H1 (cell line): ENCODE measurements around the gene ARL5A. TPM values are rescaled to one million over a fixed set of nuclear protein-coding genes. Genes with fewer than 3 reads are reported as not detected.

Experiments
- CTCF ChIA-PET: fragments of 300-600 bp; sonication (Branson Sonifier 250); formaldehyde crosslinking; loops from one replicate; lab custom pipeline; 2021; ENCODE audit not compliant: partially characterized antibody; lab: Charles Lee
- POLR2A ChIA-PET: fragments of 300-600 bp; sonication (Branson Sonifier 250); formaldehyde crosslinking; loops from one replicate; lab custom pipeline; 2021; ENCODE audit warnings: inconsistent platforms; ENCODE audit not compliant: partially characterized antibody; lab: Charles Lee
- DNase-seq, 2 experiments: peaks; one replicate each; pipeline versions ENCODE4 v3.0.0 to v3.0.0-alpha.2; 2010 to 2022; ENCODE audit warnings: low spot score in 2 of 2, low read depth in 1 of 2, mixed read lengths in 1 of 2
- FAIRE-seq: peaks from 2 replicates; lab custom pipeline; 2011; peaks lifted over from hg19 to GRCh38; lab: Jason Lieb, UNC
- H2AFZ ChIP-seq: 2 replicates; pipeline ENCODE4 v1.8.1; 2012; ENCODE audit warnings: low read length, inconsistent platforms
- H2AK5ac ChIP-seq: 2 replicates; pipeline ENCODE4 v1.6.1; 2013; ENCODE audit warnings: low read depth, low read length
- H2BK120ac ChIP-seq: replicated peaks from 2 replicates; pipeline ENCODE3; 2013; ENCODE audit warnings: low read depth, low read length, inconsistent platforms
- H2BK12ac ChIP-seq: 2 replicates; pipeline ENCODE4 v1.6.1; 2013; ENCODE audit warnings: low read depth, low read length
- H2BK15ac ChIP-seq: 2 replicates; pipeline ENCODE4 v1.6.1; 2013; ENCODE audit warnings: low read length
- H2BK20ac ChIP-seq: 2 replicates; pipeline ENCODE4 v1.6.1; 2013; ENCODE audit warnings: low read length
- H2BK5ac ChIP-seq: 2 replicates; pipeline ENCODE4 v1.6.1; 2013; ENCODE audit warnings: low read depth, low read length
- H3K14ac ChIP-seq: 2 replicates; pipeline ENCODE4 v1.6.1; 2013; ENCODE audit warnings: inconsistent platforms; ENCODE audit not compliant: insufficient read length
- H3K18ac ChIP-seq: 2 replicates; pipeline ENCODE4 v1.6.1; 2013; ENCODE audit warnings: low read length; ENCODE audit errors: extremely low read depth
- H3K23ac ChIP-seq: 2 replicates; pipeline ENCODE4 v1.6.1; 2013; ENCODE audit warnings: inconsistent platforms; ENCODE audit not compliant: insufficient read length
- H3K23me2 ChIP-seq: 2 replicates; pipeline ENCODE4 v1.6.1; 2013; ENCODE audit warnings: low read depth, low read length
- H3K27ac ChIP-seq: 2 replicates; pipeline ENCODE4 v1.6.1; 2011; ENCODE audit warnings: low read depth, low read length, inconsistent platforms
- H3K27me3 ChIP-seq, 4 experiments: replicated peaks in 1 of 4; 1 replicate in 1 of 4; 2 replicates in 3 of 4; pipeline versions ENCODE4 v1.6.1 to v1.8.1; 2011 to 2013; ENCODE audit warnings: low read length in 3 of 4, mild to moderate bottlenecking in 3 of 4, inconsistent platforms in 2 of 4, mixed read lengths in 2 of 4, moderate library complexity in 1 of 4; ENCODE audit not compliant: control insufficient read depth in 3 of 4, insufficient read depth in 3 of 4; ENCODE audit errors: extremely low read depth in 1 of 4
- H3K36me3 ChIP-seq, 4 experiments: 2 replicates each; pipeline versions ENCODE4 v1.6.1 to v1.8.1; 2011 to 2013; ENCODE audit warnings: mild to moderate bottlenecking in 4 of 4, low read length in 3 of 4, moderate library complexity in 2 of 4, control low read depth in 1 of 4, inconsistent platforms in 1 of 4; ENCODE audit not compliant: insufficient read depth in 4 of 4, control insufficient read depth in 2 of 4
- H3K4ac ChIP-seq: replicated peaks from 2 replicates; pipeline ENCODE3; 2013; ENCODE audit warnings: low read length, low read depth, mixed read lengths, inconsistent platforms; ENCODE audit not compliant: insufficient read length
- H3K4me1 ChIP-seq, 4 experiments: replicated peaks in 1 of 4; 1 replicate in 1 of 4; 2 replicates in 3 of 4; pipeline versions ENCODE4 v1.6.1 to v1.8.1; 2011 to 2013; ENCODE audit warnings: low read length in 3 of 4, inconsistent platforms in 2 of 4, mixed read lengths in 1 of 4; ENCODE audit not compliant: insufficient read depth in 4 of 4, control insufficient read depth in 3 of 4
- H3K4me2 ChIP-seq, 2 experiments: 2 replicates each; pipeline versions ENCODE4 v1.6.1 to v1.8.1; 2011 to 2013; ENCODE audit warnings: low read depth in 2 of 2, low read length in 2 of 2, control low read depth in 1 of 2, inconsistent platforms in 1 of 2, mild to moderate bottlenecking in 1 of 2; ENCODE audit not compliant: insufficient read depth in 1 of 2
- H3K4me3 ChIP-seq, 4 experiments: fragments of 200-600, 300-600 bp in 1 of 4; sonication (generic), shearing (Covaris generic), sonication (Bioruptor Twin) in 1 of 4; 2 replicates each; pipeline versions ENCODE4 v1.5.1 to v1.8.1; 2011 to 2016; ENCODE audit warnings: low read length in 4 of 4, low read depth in 3 of 4, control low read depth in 2 of 4, inconsistent platforms in 2 of 4, mild to moderate bottlenecking in 2 of 4, mixed read lengths in 1 of 4, moderate library complexity in 1 of 4; ENCODE audit not compliant: insufficient read depth in 2 of 4; ENCODE audit errors: extremely low read depth in 1 of 4
- H3K56ac ChIP-seq: replicated peaks from 2 replicates; pipeline ENCODE3; 2013; ENCODE audit warnings: low read depth, mild to moderate bottlenecking, mixed read lengths, low read length, inconsistent platforms; ENCODE audit not compliant: insufficient read length
- H3K79me1 ChIP-seq: 2 replicates; pipeline ENCODE4 v1.6.1; 2013; ENCODE audit warnings: low read depth, low read length, control low read depth
- H3K79me2 ChIP-seq, 2 experiments: 2 replicates each; pipeline versions ENCODE4 v1.6.1 to v1.8.1; 2012 to 2013; ENCODE audit warnings: low read length in 2 of 2, mild to moderate bottlenecking in 2 of 2, inconsistent platforms in 1 of 2; ENCODE audit not compliant: insufficient read depth in 2 of 2, control insufficient read depth in 1 of 2
- H3K9ac ChIP-seq, 4 experiments: replicated peaks in 1 of 4; 1 replicate in 1 of 4; 2 replicates in 3 of 4; pipeline versions ENCODE4 v1.6.1 to v1.8.1; 2011 to 2013; ENCODE audit warnings: low read depth in 3 of 4, low read length in 3 of 4, control low read depth in 2 of 4, mild to moderate bottlenecking in 2 of 4, moderate library complexity in 2 of 4, inconsistent platforms in 1 of 4; ENCODE audit errors: extremely low read depth in 1 of 4
- H3K9me3 ChIP-seq, 2 experiments: 2 replicates each; pipeline versions ENCODE4 v1.6.1 to v1.8.1; 2012 to 2013; ENCODE audit warnings: mild to moderate bottlenecking in 2 of 2, moderate library complexity in 2 of 2, control low read depth in 1 of 2, inconsistent platforms in 1 of 2, low read depth in 1 of 2, low read length in 1 of 2, mixed read lengths in 1 of 2; ENCODE audit not compliant: insufficient read depth in 2 of 2
- H4K20me1 ChIP-seq, 2 experiments: replicated peaks in 1 of 2; 2 replicates each; pipeline versions ENCODE3 to v1.8.1; 2011 to 2013; ENCODE audit warnings: inconsistent platforms in 2 of 2, low read length in 2 of 2, mild to moderate bottlenecking in 1 of 2; ENCODE audit not compliant: insufficient read depth in 2 of 2, control insufficient read depth in 1 of 2
- H4K5ac ChIP-seq: 2 replicates; pipeline ENCODE4 v1.6.1; 2013; ENCODE audit warnings: low read length, low read depth, mixed read lengths, inconsistent platforms; ENCODE audit not compliant: insufficient read length
- H4K8ac ChIP-seq: 2 replicates; pipeline ENCODE4 v1.8.0; 2013; ENCODE audit warnings: mild to moderate bottlenecking, moderate library complexity, low read length, inconsistent platforms; ENCODE audit not compliant: insufficient read depth; ENCODE audit errors: extremely low read depth
- H4K91ac ChIP-seq: replicated peaks from 2 replicates; pipeline ENCODE3; 2013; ENCODE audit warnings: low read length, mixed read lengths, inconsistent platforms; ENCODE audit not compliant: insufficient read length
- KDM1A ChIP-seq: fragments of 200-600, 300-600 bp; sonication (generic); IDR thresholded peaks from 2 replicates; pipeline ENCODE4 v1.7.1; 2016; ENCODE audit warnings: mild to moderate bottlenecking, low read length, borderline replicate concordance
- TAF7 ChIP-seq: optimal IDR thresholded peaks from 2 replicates; pipeline ENCODE3; 2011; ENCODE audit warnings: low read depth, mild to moderate bottlenecking, inconsistent platforms, low read length, moderate library complexity, borderline replicate concordance
- polyA plus RNA-seq, 7 experiments: library from polyadenylated mRNA; depleted of rRNA in 3 of 7; stranded (reverse) in 5 of 7; unstranded in 2 of 7; fragments of >200 nt in 5 of 7; fragments of 200-250 nt in 2 of 7; gene quantifications; 1 replicate in 5 of 7; 2 replicates in 1 of 7; 4 replicates in 1 of 7; pipeline versions ENCODE4 v1.2.1 to v1.2.3, GENCODE V29; 2011 to 2013; ENCODE audit warnings: missing spikeins in 2 of 7, mixed read lengths in 2 of 7
- total RNA-seq: library from RNA; stranded (reverse); fragmentation: NEBNext Ultra II Directional; extraction: Animal tissue kit (Norgen Biotek cat#: 25700); gene quantifications from 2 replicates; pipeline ENCODE4 v1.2.1, GENCODE V29; 2021

ARL5A gene
- total and polyA plus RNA-seq, 2 of the 8 experiments (the other 6 are each of a cell fraction or from before 2014, with no cell fraction given), result 12.6 to 86.3 TPM

- H2BK15ac ChIP-seq, result no peak overlapping the region
- no peaks in the 10 kb centered on the region for H3K79me1 ChIP-seq
- no peak overlapping the region for H3K56ac ChIP-seq
- H4K20me1 ChIP-seq, result no peaks in the 10 kb centered on the region
- no peak overlapping the region for H3K14ac ChIP-seq
- ChIA-PET CTCF (no interaction called here), POLR2A (no interaction called here)
- H3K27ac ChIP-seq, result no peak overlapping the region
- FAIRE-seq, result no peak
- no peak overlapping the region for H3K4me2 ChIP-seq
- H3K27me3 ChIP-seq, result no peaks in the 10 kb centered on the region
- H3K4me1 ChIP-seq, result peaks cover 0 to 2% (median 0%) of the 10 kb centered on the region in 4 experiments; a peak in 1 of 7 replicates
- H3K9ac ChIP-seq, result no peak overlapping the region
- no peaks in the 10 kb centered on the region for H3K23me2 ChIP-seq
- H2BK20ac ChIP-seq, result no peak overlapping the region
- H3K4ac ChIP-seq, result no peak overlapping the region
- H4K91ac ChIP-seq, result no peak overlapping the region
- no peak overlapping the region for H4K8ac ChIP-seq
- H3K36me3 ChIP-seq, result no peaks in the 10 kb centered on the region
- H3K9me3 ChIP-seq, result no peaks in the 10 kb centered on the region
- H4K5ac ChIP-seq, result no peak overlapping the region
- no peak for DNase-seq
- H2BK120ac ChIP-seq, result no peak overlapping the region
- no peak overlapping the region for H3K23ac ChIP-seq
- H2BK5ac ChIP-seq, result no peak overlapping the region
- no peak for TF ChIP-seq TAF7
- no peak for TF ChIP-seq KDM1A
- H2AK5ac ChIP-seq, result no peak overlapping the region
- no peak overlapping the region for H2BK12ac ChIP-seq
- H3K18ac ChIP-seq, result no peak overlapping the region
- H3K79me2 ChIP-seq, result no peaks in the 10 kb centered on the region
- H2AFZ ChIP-seq, result no peak overlapping the region
- no peak overlapping the region for H3K4me3 ChIP-seq
Measured at GRCh38 chr2:151753540-151753939, 74.7 kb downstream of the ARL5A start.

Other genes starting within 250 kb of the ARL5A start
- gene NEB, start 93.9 kb downstream of the ARL5A start, total RNA-seq, result 2.5 and 2.6 TPM in 2 replicates
- 1.4 and 1.5 TPM in 2 replicates for gene NEB, start 93.9 kb downstream of the ARL5A start, polyA plus RNA-seq (2011; rRNA removed)